CD4-positive, alpha-beta T cell treated with Interleukin-15 for 1 hour (primary cell): ENCODE results near the gene BSG.

Experiments used
- DNase-seq: peaks from one replicate; pipeline ENCODE4 v3.0.0-alpha.2; 2020

The BSG gene

DNA sequence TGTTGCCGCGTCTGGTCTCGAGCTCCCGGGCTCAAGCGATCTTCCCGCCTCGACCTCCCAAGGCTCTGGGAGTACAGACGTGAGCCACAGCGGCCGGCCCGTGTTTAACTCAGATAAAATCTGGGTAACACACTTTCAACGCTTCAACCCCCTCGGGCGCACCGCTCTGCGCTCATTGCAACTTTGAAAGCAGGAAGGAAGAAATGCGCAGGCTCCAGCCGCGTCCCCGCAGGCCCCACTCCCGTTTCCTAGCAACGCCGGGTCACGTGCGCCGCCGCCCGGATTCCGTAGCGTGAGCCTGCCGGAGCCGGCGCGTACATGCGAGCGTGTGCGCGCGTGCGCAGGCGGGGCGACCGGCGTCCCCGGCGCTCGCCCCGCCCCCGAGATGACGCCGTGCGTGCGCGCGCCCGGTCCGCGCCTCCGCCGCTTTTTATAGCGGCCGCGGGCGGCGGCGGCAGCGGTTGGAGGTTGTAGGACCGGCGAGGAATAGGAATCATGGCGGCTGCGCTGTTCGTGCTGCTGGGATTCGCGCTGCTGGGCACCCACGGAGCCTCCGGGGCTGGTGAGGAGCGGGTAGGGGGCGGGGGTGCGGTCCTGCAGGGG is at the start of gene BSG:
TSS of gene BSG (plus strand) at position 457 of the 603 bp plus-strand sequence. CDS start at position 496, 39 bp downstream.
- peak; percentile 98 for DNase-seq

DNA sequence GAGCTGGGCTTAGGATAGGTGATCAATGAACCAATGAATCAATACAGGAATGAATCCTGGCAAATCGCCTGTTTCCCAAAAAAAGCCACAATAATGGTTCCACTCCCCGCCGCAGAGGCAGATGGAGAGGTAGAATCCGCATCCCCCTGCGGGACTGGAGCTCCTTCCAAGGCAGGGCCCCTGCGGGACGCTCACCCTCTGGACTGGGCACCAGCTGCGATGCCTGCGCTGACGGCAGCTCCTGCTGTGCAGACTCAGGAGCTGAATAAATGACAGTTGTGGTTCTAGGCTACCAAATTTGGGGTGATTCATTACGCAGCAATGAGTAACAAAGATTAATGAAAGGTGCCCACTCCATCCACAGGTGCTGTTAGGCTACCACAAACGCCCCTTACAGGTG is 49.7 kb upstream of the BSG start:
- DNase-seq = no peak

DNA sequence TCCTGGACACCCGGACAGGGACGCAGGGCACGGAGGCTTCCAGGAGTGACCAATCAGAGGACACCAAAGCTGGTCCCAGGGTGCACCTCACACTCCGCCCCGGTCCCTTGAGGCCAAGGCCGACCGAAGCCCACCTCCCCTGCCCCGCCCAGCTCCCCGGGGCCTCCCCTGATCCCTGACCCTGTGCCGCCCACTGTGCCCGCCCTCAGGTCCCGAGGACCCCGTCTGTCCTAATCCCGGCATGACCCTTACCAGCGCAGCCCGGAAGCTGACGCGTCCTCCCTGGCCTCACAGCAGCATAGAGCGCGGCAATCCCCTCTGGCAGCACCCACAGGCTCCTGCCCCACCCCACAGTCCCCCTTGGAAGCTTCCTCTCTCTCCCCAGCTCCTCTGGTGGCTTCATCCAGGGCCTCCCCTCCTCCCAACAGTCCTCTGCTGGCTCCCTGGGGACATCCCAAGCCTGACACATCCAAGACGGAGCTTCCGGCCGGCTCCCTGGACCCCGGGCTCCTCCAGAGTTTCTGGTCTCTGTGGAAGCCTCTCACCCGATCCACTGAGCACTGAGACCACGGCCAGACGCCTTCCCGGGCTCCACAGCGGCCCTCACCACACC is 48.2 kb upstream of the BSG start:
- DNase-seq = no peak

DNA sequence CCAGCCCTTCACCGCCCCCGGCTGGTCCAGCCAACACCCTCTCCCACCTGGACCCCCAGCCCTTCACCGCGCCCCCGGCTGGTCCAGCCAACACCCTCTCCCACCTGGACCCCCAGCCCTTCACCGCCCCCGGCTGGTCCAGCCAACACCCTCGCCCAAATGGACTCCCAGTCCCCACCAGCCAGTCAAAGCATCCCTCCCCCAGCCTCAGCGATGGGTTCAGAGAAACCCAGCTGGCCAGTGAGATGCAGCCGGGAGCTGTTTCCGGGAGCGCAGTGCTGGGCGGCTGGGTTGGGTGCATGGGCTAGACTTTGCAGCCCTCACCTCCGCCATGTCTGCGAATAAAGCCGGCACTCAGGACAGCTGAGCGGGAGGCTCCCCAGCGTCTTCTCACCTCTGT is 47.4 kb upstream of the BSG start:
- no peak for DNase-seq

DNA sequence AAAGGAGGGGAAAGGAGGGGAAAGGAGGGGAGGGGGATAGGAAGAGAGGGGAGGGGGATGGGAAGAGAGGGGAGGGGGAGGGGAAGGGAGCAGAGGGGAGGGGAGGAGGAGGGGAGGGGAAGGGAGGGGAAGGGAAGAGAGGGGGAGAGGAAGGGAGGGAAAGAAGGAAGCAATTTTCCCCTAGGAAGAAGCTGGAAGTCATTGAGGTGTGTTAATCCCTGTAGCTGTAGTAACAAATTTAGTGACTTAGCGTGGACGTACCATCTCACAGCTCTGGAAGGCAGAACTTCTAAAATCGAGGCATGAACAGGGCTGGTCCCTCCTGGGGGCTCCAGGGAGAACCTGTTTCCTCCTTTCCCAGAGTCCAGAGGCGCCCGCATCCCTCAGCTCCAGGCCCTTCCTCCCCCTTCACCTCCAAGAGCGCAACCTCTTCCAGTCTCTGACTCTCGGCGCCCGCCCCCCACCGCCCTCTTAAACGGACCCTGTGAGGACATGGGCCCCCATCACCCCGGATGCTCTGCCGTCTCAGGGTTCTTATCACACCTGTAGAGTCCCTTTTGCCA is 46.5 kb upstream of the BSG start:
- no peak for DNase-seq

DNA sequence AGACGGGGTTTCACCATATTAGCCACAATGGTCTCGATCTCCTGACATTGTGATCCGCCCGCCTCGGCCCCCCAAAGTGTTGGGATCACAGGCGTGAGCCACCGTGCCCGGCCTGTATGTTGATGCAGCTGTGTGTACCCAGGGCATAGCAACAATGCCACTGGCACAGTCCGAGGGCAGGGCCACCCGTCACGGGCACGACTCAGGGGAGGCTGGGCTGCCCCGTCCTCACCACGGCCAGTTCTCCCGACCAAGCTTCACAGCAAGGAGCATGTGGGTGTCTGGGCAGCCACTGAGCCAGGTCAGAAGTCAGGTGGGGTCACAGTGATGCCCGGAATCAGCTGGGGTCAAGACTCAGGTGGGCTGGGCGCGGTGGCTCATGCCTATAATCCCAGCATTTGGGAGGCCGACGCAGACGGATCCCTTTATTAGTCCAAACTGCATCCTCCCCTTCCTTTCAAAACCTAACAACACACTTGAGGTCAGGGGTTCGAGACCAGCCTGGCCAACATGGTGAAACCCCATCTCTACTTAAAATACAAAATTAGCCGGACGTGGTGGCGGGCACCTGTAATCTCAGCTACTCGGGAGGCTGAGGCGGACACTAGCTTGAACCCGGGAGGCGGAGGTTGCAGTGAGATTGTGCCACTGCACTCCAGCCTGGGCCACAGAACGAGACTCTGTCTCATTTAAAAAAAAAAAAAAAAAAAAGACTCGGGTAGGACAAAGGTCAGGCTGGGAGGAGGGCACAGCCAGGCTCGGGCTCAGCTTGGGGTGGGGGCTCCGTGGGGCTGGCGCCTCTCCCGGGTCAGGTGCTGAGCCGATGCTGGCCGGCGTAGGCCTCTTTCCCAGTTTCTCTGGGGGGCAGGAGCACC is 42.0 kb upstream of the BSG start:
- DNase-seq = no peak

DNA sequence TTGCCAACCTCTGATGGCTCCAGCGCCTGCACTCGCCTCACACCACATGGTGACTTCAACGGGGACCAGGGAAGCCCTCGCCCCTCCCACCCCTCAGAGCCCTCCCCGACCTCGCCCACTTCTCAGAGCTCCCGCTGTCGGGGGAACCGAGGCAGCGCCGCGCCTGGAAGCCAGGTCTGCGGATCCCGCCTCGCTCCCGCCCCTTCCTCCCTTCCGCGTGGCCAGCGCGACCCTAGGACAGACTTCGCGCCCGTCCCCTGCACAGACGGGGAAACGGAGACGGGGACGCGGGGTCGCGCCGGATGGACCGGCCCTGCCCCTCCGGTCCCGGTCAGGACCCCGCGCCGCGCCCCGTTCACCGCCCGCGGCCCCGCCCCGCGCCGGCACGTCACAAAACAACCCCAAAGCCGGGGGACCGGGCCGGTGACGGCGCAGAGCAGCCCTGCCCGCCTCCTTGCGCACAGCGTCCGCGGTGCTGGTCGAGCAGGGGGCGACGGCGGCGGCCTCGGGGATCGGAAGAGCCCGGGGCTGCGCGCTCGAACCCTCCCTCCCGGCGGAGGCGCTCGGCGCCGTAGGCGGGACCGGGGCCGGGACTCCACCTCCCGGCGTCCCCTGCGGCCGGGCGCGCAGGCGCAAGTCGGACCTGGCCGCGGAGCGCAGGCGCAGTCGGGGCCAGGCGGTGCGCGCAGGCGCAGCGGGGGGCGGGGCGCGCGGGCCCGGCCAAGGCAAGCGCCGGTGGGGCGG is 41.2 kb upstream of the BSG start:
- DNase-seq = peak; percentile 88

DNA sequence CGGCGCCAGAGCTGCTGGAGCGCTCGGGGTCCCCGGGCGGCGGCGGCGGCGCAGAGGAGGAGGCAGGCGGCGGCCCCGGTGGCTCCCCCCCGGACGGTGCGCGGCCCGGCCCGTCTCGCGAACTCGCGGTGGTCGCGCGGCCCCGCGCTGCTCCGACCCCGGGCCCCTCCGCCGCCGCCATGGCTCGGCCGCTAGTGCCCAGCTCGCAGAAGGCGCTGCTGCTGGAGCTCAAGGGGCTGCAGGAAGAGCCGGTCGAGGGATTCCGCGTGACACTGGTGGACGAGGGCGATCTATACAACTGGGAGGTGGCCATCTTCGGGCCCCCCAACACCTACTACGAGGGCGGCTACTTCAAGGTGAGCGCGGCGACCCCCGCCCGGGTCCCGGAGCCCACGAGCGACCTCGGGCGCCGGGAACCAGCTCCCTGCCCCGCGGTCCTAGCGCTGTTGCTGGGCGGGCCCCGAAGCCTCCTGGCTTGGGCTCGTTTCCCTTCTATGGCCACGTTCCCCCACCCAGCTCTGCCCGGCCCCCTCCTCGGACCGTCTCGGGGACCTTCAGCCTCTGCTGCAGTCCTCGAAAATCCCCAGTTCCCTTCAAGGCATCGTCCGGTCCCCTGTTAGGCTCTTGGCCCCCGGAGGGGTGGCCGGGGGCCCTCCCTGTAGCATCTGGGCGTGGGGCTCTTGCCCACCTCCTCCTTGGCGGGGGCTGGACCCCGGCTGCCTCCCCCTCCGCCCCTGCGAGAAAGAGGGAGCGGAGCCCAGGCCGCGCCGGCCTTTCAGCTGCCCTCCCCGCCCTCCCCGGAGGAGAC is 40.4 kb upstream of the BSG start, which contains the start of gene CDC34:
TSS of gene CDC34 (plus strand) at position 8 of the 808 bp plus-strand sequence. CDS start at position 180, 172 bp downstream.
- DNase-seq = no peak

DNA sequence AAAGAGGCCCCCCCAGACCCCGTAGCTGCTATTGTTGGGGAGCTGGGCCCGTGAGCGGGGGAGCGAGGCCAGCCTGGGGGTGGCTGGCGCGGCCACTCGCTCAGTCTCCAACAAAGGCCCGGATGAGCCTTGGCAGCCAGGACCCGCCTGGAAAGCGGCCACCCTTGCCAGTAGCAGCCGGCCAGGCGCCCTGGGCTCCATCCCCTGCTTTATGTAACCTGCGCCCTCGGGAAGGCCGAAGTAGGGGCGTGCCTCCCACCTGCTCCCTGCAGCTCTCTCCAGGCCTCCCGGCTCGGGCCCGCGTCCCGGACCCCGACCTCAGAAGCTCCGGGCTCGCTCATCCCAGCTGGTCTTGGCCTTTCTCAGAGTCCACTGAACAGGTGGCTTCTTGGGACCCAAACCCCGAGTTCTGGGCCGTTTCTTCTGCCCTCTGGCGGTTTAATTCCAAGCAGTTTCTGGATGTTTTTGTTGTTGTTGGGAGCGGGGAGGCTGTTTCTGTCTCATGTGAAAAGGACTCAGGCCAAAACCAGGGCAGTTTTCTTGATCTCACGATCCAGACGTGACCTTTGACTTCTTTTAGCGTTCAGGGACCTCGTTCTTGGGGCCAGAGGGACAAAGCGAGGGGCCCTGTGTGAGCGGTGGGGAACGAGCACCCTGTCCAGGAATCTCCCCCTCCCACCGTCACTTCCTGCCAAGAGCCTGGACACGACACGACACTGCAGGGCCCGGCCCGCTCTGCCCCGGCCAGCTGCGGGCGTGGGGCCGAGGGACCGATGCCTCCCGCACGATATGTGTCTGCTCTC is 39.6 kb upstream of the BSG start:
- peak; percentile 44 for DNase-seq

DNA sequence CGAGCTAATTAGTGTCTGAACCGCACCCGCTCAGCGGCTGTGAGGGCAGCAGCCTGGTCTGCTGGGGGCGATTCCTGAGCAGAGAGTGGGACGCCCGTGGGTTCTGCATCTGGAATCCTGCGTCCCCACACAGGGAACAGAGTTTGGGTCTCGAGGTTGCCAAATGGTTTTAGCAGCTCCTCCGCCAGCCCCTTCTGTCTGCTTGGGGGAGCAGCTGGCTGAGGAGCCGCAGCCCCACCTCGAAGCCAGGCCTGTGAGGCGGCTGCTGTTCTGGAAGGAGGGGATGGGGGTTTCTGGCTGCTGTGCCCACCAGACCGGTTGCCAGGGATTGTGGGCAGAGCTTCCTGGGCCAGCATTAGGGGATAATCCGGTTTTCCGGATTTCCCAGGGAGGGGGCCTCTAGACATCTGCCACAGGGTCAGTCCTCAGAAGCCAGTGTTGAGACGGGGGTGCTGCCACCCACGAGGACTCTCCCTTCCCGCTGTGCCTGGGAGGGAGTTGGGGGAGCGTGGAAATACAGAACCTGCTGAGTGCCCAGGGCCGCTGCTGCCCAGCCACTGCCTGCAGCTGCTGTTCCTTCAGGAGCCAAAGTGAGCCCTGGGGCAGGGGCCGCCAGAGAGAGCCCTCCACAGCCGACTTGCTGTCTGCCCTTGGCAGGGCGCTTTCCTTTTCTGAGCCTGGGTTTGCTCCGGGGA is 38.9 kb upstream of the BSG start:
- DNase-seq = no peak

DNA sequence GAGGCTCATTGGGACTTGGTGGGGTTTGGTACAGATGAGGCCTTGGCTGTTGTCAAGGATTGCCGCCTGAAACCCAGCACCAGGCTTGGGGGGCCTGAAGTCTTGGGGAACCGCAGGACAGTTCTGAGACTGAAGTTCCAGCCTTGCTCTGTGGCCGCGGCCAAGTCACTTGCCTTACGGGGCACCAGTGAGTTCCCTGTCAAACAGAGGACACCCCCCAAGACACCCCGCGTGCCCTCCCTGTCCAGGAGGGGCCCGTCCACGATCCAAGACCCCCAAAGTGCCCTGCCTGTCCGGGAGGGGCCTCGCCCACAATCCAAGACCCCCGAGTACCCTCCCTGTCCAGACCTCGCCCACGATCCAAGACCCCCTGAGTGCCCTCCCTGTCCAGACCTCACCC is 38.3 kb upstream of the BSG start:
- no peak for DNase-seq

DNA sequence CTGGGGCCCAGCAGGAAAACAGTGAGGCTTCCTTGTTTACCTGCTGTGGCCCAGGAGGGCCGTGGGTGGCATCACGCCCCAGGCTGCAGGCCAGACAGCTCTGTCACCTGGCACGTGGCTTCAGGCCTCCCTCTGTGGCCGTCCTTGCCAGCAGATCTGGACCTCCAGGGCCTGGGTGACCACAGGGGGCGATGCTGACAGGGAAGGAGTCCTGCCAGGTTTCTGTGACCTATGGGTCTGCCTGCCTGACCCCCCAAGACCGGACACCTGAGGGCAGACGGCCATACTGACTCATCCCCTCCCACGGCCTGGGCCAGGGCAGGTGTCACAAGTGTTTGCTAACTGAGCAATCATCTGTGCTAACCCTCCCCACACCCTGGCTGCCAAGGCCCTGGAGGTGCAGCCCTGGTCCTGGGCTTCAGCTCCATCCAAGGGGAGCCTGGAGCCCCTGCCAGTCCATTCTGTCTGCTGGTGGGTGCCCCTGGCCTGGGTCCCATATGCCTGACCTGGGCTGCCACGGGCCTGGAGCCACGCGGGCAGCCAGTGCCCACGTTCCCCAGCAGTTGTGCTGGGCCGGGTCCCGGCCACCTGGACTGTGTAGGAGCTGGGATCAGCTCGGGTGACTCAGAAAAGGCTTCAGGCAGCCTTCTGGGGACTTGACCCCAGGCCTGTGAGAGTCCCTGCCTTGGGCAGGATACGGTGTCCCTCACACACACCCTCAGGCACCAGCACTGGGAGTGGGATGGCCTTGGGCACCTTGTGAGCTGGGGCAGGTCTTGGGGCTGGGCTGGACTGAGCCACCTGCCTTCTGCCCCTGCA is 37.2 kb upstream of the BSG start:
- no peak for DNase-seq

DNA sequence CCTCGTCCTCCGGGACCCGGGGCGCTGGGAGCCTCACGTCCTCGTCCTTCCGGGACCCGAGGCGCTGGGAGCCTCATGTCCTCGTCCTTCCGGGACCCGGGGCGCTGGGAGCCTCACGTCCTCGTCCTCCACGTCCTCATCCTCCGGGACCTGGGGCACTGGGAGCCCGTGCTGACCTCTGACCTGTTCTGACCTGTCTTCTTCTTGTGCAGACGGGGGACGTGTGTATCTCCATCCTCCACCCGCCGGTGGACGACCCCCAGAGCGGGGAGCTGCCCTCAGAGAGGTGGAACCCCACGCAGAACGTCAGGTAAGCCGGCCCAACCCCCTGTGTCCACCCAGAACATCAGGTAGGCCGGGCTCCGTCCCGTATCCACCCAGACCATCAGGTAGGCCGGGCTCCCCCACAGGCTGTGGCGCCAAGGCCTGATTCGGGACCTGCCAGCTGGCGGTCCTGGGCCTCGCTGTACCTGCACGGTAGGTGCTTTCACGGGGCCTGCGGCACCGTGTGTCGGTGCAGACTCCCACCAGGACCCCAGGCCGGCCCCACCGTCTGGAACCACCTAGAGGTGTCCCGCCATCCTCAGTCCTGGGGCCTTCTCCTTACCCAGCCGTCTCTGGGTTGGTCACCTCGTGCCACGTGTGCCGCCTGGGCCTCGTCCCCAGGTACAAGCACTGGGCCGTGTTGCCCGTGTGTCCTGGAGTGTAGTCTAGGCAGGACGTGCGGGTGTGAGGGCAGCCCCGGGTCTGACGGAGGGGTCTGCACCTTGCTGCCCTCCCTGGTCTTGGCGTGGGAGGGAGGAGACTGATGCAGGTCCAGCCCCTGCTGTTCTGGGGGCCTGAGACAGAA is 36.1 kb upstream of the BSG start:
- DNase-seq = no peak

DNA sequence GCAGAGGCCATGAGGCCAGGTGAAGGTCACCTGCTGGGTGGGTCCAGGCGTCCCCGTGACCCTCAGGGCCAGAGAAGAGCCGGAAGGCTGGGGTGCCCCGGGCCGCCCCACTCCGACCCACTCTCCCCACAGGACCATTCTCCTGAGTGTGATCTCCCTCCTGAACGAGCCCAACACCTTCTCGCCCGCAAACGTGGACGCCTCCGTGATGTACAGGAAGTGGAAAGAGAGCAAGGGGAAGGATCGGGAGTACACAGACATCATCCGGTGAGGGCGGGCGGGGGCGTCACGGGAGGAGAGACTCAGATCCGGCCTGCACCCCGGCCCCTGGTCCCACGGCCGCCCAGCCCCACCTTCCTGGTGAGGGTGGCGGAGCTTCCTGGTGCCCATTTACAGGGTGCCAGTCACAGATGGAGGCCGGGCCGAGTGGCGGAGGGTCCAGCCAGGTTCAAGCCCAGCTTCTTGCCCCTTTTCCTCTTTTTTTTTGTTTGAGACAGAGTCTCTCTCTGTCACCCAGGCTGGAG is 35.5 kb upstream of the BSG start:
- no peak for DNase-seq

DNA sequence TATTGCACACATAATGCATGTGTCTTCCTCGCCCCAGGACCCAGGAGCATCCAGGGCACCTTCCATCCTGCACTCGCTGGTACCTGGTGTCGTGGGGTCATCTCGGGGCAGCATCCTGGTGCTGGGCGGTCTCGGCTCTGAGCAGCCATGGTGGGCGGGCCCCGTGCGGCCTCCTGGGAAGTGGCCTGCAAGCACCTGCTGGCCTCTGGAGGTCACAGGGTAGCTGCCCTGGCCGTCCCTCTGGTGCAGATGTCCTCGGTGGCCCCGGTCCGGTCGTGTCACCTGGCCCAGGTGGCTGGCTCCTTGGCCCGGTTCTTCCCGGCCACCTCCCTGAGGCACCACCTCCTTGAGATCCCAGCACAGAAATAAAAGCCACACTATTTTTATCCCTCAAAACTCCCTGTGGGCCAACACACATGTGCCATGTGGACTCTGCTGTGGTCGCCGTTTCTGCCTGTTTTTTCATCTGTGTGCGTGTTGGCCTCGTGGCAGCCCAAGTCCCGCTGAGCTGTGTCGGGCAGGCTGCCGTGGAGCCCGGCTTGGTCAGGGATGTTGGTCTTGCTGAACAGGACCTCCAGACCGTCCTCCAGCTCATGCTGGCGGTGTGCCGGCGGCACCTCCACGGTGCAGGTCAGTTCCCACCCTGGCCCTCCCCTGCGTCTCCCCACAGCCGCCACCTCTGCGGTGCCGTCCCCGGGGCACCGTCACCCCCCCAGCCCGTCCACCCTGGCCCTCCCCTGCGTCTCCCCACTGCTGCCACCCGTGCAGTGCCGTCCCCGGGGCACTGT is 33.6 kb upstream of the BSG start:
- DNase-seq = no peak

DNA sequence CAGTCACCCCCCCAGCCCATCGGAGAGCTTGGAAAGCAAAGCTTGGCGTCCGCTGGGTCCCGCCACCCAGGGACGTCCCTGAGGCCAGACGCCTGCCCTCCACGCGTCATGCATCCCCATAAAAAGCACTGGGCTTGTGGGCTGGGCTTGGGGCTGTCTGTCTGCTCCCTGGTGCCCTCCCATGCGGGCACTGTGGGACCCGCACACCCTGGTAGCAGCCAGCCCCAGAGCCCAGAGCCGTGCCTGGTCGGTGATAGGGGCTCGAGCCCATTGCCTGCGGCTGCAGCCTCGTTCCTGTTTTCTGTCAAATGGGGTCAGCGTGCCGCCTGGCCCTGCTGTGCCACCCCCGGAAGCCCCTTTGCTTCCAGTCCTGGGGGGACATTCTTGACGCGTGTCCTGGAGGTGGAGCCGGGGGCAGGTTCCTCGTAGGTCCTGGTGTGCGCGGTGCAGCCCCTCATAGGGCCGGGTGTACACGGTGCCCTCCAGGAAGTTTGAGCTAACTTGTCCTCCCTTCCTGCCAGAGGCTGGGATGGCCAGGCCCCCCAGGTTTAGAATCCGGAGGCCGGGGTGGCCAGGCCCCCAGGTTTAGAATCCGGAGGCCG is 32.9 kb upstream of the BSG start:
- DNase-seq = no peak
